A673 (cell line): ENCODE measurements around the gene RPS6KA5.

ENCODE experiments used
- EZH2 ChIP-seq: fragments of 200-600 bp; sonication (generic); IDR thresholded peaks from 2 replicates; pipeline ENCODE4 v1.6.1; 2017; ENCODE audit warnings: borderline replicate concordance, low read depth, mild to moderate bottlenecking, mixed read lengths, antibody characterized with exemption, low read length; ENCODE audit not compliant: poor library complexity, severe bottlenecking
- TF ChIP-seq, protein P1 (sequence below): fragments of 300-800, 200-600 bp; sonication (generic); conservative IDR thresholded peaks from 2 replicates; pipeline ENCODE4 v1.5.1; 2017; ENCODE audit warnings: low read depth, mild to moderate bottlenecking, antibody characterized with exemption, low read length, moderate library complexity, mixed read lengths

DNA sequence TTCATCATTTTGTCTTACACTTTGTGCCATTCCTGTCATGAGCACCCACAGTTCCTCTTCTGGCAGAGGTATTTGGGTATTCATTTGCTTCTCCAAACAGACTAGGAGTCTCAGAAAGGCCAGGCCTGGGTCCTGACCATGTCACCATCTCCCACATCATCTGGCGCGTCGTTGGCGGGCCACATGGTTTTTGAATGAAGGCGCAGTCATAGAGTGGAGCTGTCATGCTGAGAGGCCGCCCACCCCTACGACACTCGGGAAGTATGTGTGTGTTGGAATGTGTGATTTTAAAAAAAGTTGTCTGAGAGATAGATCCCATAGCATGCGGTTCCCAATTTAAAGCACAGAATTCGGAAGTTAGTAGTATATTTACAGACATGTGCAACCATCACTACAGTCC is 228.6 kb downstream of the RPS6KA5 start:
- TF ChIP-seq, protein P1, sequence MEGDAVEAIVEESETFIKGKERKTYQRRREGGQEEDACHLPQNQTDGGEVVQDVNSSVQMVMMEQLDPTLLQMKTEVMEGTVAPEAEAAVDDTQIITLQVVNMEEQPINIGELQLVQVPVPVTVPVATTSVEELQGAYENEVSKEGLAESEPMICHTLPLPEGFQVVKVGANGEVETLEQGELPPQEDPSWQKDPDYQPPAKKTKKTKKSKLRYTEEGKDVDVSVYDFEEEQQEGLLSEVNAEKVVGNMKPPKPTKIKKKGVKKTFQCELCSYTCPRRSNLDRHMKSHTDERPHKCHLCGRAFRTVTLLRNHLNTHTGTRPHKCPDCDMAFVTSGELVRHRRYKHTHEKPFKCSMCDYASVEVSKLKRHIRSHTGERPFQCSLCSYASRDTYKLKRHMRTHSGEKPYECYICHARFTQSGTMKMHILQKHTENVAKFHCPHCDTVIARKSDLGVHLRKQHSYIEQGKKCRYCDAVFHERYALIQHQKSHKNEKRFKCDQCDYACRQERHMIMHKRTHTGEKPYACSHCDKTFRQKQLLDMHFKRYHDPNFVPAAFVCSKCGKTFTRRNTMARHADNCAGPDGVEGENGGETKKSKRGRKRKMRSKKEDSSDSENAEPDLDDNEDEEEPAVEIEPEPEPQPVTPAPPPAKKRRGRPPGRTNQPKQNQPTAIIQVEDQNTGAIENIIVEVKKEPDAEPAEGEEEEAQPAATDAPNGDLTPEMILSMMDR: no peak
- no peak for TF ChIP-seq EZH2
